Caco-2 (cell line): Measurements from ENCODE around the gene POLR2E. TPM values are rescaled to one million over a fixed set of nuclear protein-coding genes. Genes with fewer than 3 reads are reported as not detected.

Source experiments
- BruUV-seq: library from RNA; stranded (reverse); fragments of 400-500 nt; replicated peaks from 2 replicates; lab custom pipeline; 2021; lab: Mats Ljungman, UMichigan
- CTCF ChIA-PET: fragments of 300-600 bp; sonication (Branson Sonifier 250); formaldehyde crosslinking; loops from one replicate; lab custom pipeline; 2022; ENCODE audit warnings: antibody characterized with exemption; lab: Charles Lee
- POLR2A ChIA-PET: fragments of 300-600 bp; sonication (Branson Sonifier 250); formaldehyde crosslinking; loops from one replicate; lab custom pipeline; 2022; ENCODE audit warnings: antibody characterized with exemption; lab: Charles Lee
- DNase-seq, 2 experiments: peaks; one replicate each; pipeline versions ENCODE4 v3.0.0 to v3.0.0-alpha.2; 2020 to 2022
- H3K27me3 ChIP-seq: replicated peaks from 2 replicates; pipeline ENCODE4 v1.6.0; 2011; ENCODE audit warnings: low read length; ENCODE audit not compliant: control insufficient read depth, insufficient read depth
- H3K36me3 ChIP-seq: 2 replicates; pipeline ENCODE4 v1.5.1; 2011; ENCODE audit warnings: low read length; ENCODE audit not compliant: control insufficient read depth, insufficient read depth
- H3K4me1 ChIP-seq: fragments of 250-450 bp; sonication (Bioruptor Pico); 2 replicates; pipeline ENCODE4 v1.5.1; 2020; ENCODE audit warnings: mild to moderate bottlenecking
- H3K4me3 ChIP-seq: 2 replicates; pipeline ENCODE4 v1.5.1; 2011; ENCODE audit warnings: low read depth, mild to moderate bottlenecking, control low read depth, low read length
- H3K9me3 ChIP-seq: fragments of 250-450 bp; sonication (Bioruptor Pico); 2 replicates; pipeline ENCODE4 v1.5.1; 2020; ENCODE audit warnings: mild to moderate bottlenecking, moderate library complexity
- H3K27ac Mint-ChIP-seq: one replicate; pipeline ENCODE4 v1.8.0; 2022; ENCODE audit warnings: mixed read lengths; ENCODE audit not compliant: unreplicated experiment
- H3K27me3 Mint-ChIP-seq: one replicate; pipeline ENCODE4 v1.8.0; 2022; ENCODE audit warnings: mixed read lengths; ENCODE audit not compliant: insufficient read depth, unreplicated experiment
- H3K36me3 Mint-ChIP-seq: one replicate; pipeline ENCODE4 v1.8.0; 2022; ENCODE audit warnings: mild to moderate bottlenecking, mixed read lengths; ENCODE audit not compliant: insufficient read depth, unreplicated experiment
- H3K4me1 Mint-ChIP-seq: one replicate; pipeline ENCODE4 v1.8.0; 2022; ENCODE audit warnings: low read depth, mixed read lengths; ENCODE audit not compliant: unreplicated experiment
- H3K4me3 Mint-ChIP-seq: one replicate; pipeline ENCODE4 v1.8.0; 2022; ENCODE audit warnings: mild to moderate bottlenecking, moderate library complexity, mixed read lengths; ENCODE audit not compliant: unreplicated experiment
- H3K9me3 Mint-ChIP-seq: one replicate; pipeline ENCODE4 v1.8.0; 2022; ENCODE audit warnings: mixed read lengths; ENCODE audit not compliant: unreplicated experiment
- intact Hi-C: fragments of 100-400 bp; cut with micrococcal nuclease; formaldehyde crosslinking; loops from one replicate; pipeline ENCODE4 v1.10.0; 2022; ENCODE audit not compliant: unreplicated experiment
- total RNA-seq: library from RNA; stranded (reverse); gene quantifications from 2 replicates; pipeline ENCODE4 v1.2.3, GENCODE V29; 2022
- TF ChIP-seq, protein P1 (sequence below), 2 experiments: fragments of 200-600 bp in 1 of 2; IDR thresholded peaks; 1 replicate in 1 of 2; 2 replicates in 1 of 2; pipeline versions ENCODE4 v1.5.1 to v1.8.0; 2011 to 2022; ENCODE audit warnings: antibody characterized with exemption in 1 of 2, control low read depth in 1 of 2, inconsistent platforms in 1 of 2, low read depth in 1 of 2, low read length in 1 of 2, mild to moderate bottlenecking in 1 of 2, moderate library complexity in 1 of 2; ENCODE audit not compliant: insufficient read depth in 1 of 2, severe bottlenecking in 1 of 2, unreplicated experiment in 1 of 2

Gene POLR2E
- total RNA-seq, 1 experiment from 2014 or later: 264 TPM

- no peaks in the 10 kb centered on the region for H3K9me3 ChIP-seq
- H3K4me1 ChIP-seq: peaks cover 6% of the 10 kb centered on the region
- no peak overlapping the region for H3K4me3 ChIP-seq
- ChIA-PET POLR2A (no interaction called here), CTCF (no interaction called here)
- Mint-ChIP-seq H3K4me3 (no peak overlapping the region), H3K36me3 (peaks cover 64% of the 10 kb centered on the region), H3K9me3 (no peaks in the 10 kb centered on the region), H3K4me1 (no peaks in the 10 kb centered on the region), H3K27me3 (no peaks in the 10 kb centered on the region), H3K27ac (no peak overlapping the region)
- intact Hi-C loops: loop anchor here (10.0 kb wide), 1 partner anchor 83 kb away; the partner anchor contains the start of genes CNN2, RNU6-2 and TMEM259
- BruUV-seq: no TSS peak
- no peak for DNase-seq
- TF ChIP-seq, protein P1, sequence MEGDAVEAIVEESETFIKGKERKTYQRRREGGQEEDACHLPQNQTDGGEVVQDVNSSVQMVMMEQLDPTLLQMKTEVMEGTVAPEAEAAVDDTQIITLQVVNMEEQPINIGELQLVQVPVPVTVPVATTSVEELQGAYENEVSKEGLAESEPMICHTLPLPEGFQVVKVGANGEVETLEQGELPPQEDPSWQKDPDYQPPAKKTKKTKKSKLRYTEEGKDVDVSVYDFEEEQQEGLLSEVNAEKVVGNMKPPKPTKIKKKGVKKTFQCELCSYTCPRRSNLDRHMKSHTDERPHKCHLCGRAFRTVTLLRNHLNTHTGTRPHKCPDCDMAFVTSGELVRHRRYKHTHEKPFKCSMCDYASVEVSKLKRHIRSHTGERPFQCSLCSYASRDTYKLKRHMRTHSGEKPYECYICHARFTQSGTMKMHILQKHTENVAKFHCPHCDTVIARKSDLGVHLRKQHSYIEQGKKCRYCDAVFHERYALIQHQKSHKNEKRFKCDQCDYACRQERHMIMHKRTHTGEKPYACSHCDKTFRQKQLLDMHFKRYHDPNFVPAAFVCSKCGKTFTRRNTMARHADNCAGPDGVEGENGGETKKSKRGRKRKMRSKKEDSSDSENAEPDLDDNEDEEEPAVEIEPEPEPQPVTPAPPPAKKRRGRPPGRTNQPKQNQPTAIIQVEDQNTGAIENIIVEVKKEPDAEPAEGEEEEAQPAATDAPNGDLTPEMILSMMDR (IDR thresholded peaks at IDR 0.05; ENCODE audit: insufficient read depth in 1 of 2, low read depth in 1 of 2, low read length in 1 of 2, severe bottlenecking in 1 of 2, unreplicated experiment in 1 of 2): no peak
- H3K36me3 ChIP-seq: peaks cover 1% of the 10 kb centered on the region
- no peaks in the 10 kb centered on the region for H3K27me3 ChIP-seq
Observed at GRCh38 chr19:1107661-1108261, 12.6 kb upstream of the POLR2E start.

- H3K4me3 Mint-ChIP-seq: peak overlapping the region; percentile 44
- BruUV-seq: no TSS peak
- no peaks in the 10 kb centered on the region for H3K27me3 Mint-ChIP-seq
- TF ChIP-seq, protein P1 (IDR thresholded peaks at IDR 0.05; ENCODE audit: insufficient read depth in 1 of 2, low read depth in 1 of 2, low read length in 1 of 2, severe bottlenecking in 1 of 2, unreplicated experiment in 1 of 2): no peak
- intact Hi-C loops: loop anchor here (10.0 kb wide), 1 partner anchor 82 kb away; the partner anchor contains the start of genes CNN2, RNU6-2 and TMEM259
- H3K9me3 Mint-ChIP-seq: no peaks in the 10 kb centered on the region
- ChIA-PET POLR2A (interaction anchor here (0.5 kb wide), 1 partner anchor 15 kb away, joined by 3 read pairs; no protein-coding TSS in a partner anchor), CTCF (no interaction called here)
- H3K4me3 ChIP-seq: no peak overlapping the region
- no peaks in the 10 kb centered on the region for H3K27me3 ChIP-seq
- no peaks in the 10 kb centered on the region for H3K9me3 ChIP-seq
- DNase-seq: peak in 1 of 2 experiments; percentile 57
- H3K36me3 ChIP-seq: peaks cover 1% of the 10 kb centered on the region
- no peak overlapping the region for H3K27ac Mint-ChIP-seq
- H3K4me1 Mint-ChIP-seq: no peaks in the 10 kb centered on the region
- peaks cover 61% of the 10 kb centered on the region for H3K36me3 Mint-ChIP-seq
- H3K4me1 ChIP-seq: peaks cover 12% of the 10 kb centered on the region
Observed at GRCh38 chr19:1106841-1107660, 11.9 kb upstream of the POLR2E start.
